Activated CD8-positive, alpha-beta memory T cell treated with anti-CD3 and anti-CD28 coated beads for 4 hours (primary cell): ENCODE data around the gene P2RY2.

Experiments used
- DNase-seq, 2 donors: peaks; one replicate each; pipeline ENCODE4 v3.0.0-alpha.2; 2020; ENCODE audit warnings: low read depth in 2 of 2

The P2RY2 gene

DNA sequence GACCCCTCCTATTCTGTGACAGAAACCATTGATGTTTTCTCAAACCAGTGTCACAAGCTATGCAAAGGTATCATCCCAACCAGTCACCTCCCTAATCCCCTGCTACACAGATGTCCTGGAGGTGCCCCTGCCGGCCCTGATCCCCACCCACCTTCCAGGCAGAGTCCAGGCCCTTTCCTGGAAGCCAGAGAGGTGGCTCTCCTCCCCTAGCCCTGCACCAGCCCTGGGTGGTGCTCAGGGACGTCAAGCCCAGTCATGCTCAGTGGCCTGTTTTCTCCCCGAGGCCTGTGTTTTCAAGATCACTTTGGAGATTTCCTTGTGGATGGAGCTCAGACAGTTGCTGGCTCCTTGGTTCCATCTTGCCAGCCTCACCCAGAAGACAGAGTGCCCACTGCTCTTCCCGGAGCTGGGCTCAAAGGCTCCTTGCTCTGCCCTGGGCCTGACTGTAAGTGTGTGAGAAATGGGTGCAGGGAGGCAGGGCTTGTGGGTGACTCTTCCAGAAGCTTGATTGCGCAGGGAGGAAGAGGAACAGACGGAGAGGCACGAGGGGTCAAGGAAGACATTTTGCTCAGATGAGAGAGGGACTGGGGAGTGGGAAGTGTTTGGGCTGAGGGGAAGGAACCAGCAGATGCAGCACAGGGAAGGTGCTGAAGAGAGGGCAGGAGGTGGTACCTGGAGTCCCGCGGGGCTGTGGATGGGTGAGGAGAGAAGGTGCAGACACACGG lies 65.4 kb downstream of the P2RY2 start:
- no peak for DNase-seq

DNA sequence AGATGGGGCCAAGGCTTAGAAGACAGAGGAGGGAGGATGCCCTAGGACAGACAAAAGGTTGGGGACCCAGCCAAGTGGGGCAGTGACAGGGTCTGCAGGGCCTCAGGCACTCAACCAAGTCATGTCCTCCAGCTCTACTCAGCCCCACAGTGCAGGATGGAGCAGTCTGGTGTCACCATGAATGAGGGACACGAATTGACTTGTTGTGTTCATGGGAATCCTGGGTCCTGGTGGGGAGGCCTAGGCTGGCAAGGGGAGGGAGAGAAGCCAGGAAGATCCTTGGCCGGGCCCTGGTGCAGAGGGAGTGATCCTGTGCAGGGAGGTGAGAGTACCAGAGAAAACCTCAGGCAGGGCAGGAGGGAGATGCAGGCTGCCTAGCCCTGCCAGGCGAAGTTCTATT lies 66.0 kb downstream of the P2RY2 start:
- DNase-seq = no peak

DNA sequence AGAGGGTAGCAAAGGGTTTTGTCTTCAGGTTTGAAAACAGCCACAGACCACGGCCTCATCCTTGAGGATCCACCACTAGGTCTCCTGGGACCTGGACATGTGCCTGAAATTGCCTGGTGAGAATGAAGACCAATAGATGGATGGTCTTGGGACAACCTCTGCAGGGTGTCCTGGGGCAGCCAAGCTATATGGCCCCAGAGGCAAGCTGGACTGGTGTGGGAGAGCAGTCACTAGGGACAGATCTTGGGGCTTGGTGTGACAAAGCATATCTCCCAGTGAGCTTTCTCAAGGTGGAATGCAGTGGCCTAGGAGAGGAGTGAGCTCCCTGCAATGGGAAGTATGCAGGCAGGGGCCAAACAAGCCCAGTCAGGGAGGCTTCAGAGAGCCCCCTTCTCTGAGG lies 67.6 kb downstream of the P2RY2 start:
- DNase-seq = no peak
